HCT116 (cell line): ENCODE data around the gene OR10AD1.

Source experiments
- CTCF ChIP-seq, 3 experiments: fragments of 200-600 bp in 1 of 3; sonication (generic) in 1 of 3; IDR thresholded peaks in 2 of 3; conservative IDR thresholded peaks in 1 of 3; 2 replicates each; pipeline ENCODE4 v1.5.1; 2012 to 2017; ENCODE audit warnings: low read depth in 2 of 3, low read length in 2 of 3, antibody characterized with exemption in 1 of 3, borderline replicate concordance in 1 of 3, control low read depth in 1 of 3, mild to moderate bottlenecking in 1 of 3, mixed read lengths in 1 of 3, mixed run types in 1 of 3, moderate library complexity in 1 of 3; ENCODE audit not compliant: insufficient read depth in 1 of 3
- POLR2AphosphoS5 ChIP-seq: IDR thresholded peaks from 2 replicates; pipeline ENCODE4 v1.6.1; 2011; ENCODE audit warnings: mild to moderate bottlenecking, low read depth, low read length, moderate library complexity
- TCF7L2 ChIP-seq: IDR thresholded peaks from 2 replicates; pipeline ENCODE4 v1.7.0; 2011; ENCODE audit warnings: borderline replicate concordance, inconsistent platforms; ENCODE audit not compliant: insufficient read depth, insufficient read length; ENCODE audit errors: extremely low read depth

- TF ChIP-seq POLR2AphosphoS5 = no peak
- TF ChIP-seq CTCF (IDR thresholded peaks at IDR 0.05 in 2 of 3, conservative IDR thresholded peaks at IDR 0.05 in 1 of 3; ENCODE audit: borderline replicate concordance in 1 of 3, insufficient read depth in 1 of 3, low read depth in 2 of 3, low read length in 2 of 3) = no peak
- no peak for TF ChIP-seq TCF7L2
Measured at GRCh38 chr12:48199774-48200221, 3.3 kb downstream of the OR10AD1 start.
